Measurements from ENCODE around the gene MAP1LC3B.

Gene MAP1LC3B

DNA sequence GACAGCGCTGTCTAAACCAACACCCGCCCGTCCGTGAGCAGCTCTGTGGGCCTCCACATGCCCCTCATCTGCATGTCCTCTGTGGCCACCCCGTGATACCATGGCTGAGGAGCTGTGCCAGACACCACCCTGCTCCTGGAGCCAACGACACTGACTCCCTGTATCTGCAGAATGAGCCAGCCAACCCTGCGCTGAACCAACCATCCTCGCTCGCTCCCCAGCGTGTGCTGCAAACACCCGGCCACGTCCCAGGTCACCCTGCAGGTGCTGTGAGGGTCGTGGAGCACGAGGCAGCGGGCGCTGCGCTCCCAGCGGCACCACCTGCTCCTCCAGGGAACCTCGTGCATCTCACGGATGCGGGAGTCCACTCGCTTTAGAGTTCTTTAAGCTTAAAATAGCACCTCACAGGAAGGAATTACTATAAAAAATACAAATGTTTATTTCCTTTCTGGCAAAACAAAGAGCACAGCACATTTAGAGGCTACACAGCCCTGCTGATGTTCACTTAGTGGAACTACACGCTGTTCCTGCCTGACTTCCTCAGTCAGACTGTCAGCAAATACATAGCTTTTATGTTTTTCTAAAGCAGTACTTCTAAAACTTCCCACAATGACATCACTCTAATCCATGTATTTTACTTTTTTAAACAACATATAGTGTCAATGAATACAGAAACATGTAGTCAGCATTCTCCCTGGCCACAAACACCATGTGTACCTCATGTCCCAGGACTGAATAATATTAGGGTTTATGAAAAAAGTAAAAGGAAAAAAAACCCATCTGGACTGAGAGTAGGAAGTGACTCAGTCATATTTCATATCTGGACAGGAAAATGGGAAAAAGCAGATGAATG lies 43.5 kb downstream of the MAP1LC3B start:
- DNase-seq, result no peak

DNA sequence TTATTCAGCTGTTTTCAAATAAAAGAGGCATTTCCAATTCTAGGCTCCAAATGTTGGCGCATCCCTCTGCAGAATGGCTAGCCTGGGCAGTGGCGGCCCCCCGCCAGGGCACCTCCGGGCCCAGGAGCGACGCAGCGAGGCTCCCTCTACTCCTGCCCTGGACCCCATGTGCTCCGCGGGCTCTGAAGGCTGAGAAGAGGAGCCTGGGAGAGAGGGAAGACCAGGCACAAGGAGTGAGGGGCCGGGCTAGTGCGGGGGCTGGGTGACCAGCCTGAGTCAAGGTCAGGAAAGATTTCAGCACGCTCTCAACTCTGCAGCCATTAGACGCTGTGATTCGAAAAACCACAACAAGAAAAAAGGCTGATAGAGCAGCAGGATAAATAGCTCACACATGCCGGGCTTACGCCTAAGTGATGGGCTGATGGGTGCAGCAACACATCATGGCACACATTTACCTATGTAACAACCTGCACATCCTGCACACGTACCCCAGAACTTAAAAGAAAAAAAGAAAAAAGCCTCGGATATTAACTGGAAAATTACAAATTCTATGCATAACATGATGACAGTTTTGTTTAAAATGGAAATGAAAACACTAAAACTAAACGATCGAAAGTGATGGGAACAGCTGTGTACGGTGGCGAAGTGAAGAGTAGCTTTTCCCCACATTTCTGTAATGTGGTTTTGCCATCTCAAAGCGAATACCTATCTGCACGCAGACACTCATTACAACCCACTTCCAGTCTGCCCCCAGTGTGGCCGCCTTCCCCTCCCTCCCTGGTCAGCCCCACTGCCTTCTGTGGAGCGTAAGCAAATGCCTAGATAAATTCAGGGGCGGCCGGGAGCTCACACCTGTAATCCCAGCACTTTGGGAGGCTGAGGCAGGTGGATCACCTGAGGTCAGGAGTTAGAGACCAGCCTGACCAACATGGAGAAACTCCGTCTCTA lies 44.4 kb downstream of the MAP1LC3B start:
- peak; percentile 65 for DNase-seq

DNA sequence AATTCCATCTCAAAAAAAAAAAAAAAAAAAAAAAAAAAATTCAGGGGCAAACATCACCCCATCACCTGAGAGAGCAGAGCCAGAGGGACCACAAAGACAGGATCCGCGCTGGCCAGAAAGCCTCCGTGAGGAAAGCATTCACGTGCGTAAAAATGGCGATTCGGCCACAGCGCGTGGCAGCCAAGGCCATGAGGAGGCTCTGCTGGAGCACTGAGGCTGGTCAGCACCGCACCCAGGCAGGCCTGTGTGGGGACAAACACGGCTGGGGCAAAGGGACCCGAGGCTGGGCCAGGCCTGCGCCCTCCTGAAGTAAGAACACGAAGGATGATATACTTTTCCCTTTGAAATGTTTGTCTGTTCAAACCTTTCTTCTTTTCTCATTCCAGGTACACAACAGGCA lies 45.2 kb downstream of the MAP1LC3B start:
- DNase-seq, result no peak

DNA sequence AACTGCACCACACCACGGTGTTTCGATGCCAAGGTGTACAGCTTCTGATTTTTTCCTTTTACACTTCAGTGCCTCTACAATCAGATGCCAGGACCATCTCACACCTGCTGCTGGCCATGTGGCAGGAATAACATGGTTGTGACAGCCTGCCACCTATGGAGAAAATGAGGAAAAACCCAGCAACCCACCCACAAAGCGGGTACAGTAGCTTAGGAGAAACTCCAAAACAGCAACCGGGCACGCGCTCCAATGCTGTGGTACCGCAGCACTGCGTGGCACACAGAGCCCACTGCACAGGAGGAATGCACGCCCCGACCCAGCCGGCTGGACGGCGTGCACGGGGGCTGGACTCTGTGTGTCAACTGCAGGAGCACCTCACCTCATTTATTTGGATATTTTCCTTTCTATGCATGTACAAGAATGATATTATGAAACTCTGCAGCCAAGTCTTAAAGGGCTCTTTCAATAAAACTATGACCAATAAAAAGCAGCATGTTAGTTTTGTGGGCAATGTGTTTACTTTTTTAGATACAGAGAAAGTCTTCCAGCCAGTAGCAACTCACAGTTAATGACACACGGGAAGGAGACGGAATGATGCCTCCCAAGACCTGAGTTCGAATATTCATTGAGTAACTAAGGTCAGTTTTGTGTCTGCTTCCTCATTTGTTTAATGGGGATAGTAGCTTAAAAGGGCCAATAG lies 45.9 kb downstream of the MAP1LC3B start:
- DNase-seq, result no peak

DNA sequence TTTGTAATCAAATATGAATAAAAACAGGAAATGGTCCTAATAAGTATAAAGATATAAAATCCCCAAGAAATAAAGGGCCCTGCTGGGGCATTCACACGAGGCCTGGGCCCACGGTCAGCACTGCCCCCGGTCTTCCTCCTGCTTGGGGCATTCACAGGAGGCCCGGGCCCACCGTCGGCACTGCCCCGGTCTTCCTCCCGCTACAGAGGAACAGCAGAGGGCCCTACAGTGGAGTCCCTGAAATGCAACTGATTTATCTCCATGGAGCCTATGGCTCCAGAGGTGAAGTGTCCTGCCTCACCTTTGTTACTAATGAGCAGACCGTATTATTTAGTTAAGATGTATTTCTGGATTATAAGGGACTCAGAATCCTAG lies 46.5 kb downstream of the MAP1LC3B start:
- no peak for DNase-seq

DNA sequence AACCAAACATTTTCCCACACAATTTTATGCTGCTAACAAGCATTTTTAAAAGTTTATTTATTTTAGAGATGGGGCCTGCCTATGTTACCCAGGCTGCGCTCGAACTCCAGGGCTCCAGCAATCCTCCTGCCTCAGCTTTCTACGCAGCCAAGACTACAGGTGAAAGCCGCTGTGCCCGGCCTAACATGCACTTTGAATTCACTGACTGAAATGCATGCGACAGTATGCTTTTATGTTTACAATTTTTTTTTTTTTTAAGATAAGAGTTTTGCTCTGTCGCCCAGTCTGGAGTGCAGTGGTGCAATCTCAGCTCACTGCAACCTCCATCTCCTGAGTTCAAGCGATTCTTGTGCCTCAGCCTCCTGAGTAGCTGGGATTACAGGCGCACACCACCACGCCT lies 47.8 kb downstream of the MAP1LC3B start:
- no peak for DNase-seq

DNA sequence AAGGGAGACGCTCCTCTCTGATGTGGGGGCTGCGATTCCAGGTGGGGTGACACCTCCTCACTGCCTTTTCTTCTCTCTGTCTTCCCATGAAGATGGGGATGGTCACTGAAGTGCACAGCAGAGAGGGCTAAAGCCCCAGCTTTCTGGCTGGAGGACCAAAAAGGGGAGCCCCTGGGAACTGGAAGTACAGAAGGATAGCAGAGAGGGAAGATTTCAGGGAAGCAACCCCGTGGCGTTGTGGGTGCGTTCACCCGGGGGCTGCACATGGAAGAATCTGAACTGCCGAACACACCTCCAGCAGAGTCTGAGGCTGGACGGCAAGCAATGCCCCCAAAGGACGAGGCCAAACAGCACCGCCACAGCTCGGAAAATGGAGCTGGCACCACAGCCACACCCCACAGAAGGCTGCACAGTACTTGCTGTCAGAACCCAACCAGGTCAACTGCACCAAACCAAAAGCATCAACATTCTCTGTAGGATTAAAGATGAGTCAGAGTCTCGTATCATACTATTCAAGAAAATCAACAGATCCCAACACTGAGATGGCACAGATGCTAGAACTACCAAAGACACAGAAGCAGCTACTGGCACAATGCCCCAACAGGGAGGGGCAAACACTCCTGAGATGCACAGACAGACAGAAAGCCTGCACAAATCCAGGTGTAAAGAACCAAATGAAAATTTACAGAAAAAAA lies 49.9 kb downstream of the MAP1LC3B start:
- no peak for DNase-seq

DNA sequence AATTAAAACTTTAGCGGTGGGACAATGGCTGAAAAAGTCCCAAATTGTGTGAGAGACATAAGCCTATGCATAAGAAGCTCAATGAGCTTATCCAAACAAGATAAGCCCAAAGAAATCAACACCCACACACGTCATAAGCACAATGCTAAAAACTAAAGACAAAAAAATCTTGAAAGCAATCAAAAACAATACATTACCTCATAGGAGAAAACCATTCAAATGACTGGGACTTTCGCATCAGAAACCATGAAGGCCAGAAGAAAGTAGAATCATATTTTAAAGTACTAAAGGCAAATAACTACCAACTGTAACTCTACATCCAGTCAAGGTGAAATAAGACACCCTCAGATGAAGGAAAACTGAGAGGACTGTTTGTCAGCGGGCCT lies 50.4 kb downstream of the MAP1LC3B start:
- DNase-seq, result no peak

DNA sequence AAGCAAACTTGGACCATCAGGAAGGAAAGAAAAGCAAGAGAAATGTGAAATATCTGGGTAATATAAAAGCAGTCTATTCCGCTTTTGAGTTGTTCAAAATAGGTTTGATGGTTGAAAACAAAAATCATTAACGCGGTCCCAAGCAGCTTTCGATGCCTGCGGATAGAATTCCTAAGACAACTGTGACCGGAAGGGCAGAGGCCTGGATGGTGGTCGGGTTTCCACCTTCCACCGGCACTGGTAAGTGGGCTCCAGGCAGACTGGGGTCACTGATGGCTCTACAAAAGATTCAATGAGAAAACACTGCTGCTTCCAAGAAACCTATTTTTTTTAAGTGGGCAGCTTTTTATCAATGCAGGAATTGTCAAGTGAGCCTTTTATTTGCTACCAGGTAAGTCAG lies 50.9 kb downstream of the MAP1LC3B start:
- DNase-seq, result no peak

DNA sequence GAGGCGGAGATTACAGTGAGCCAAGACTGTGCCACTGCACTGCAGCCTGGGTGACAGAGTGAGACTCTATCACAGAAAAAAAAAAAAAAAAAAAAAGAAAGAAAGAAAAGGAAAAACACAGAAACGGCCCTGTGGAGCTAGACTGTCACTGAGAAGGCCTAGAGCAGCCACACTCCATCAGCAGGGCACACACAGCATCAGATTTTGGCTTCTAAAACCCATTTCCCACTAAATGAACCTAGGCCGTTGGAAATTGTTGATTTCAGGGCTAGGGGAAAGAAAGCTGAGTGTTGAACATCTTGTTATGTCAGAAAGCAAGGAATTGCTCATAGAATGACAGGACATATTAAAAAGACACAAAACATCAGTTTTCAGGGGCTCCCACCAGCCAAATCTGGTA lies 51.8 kb downstream of the MAP1LC3B start:
- DNase-seq, result no peak

DNA sequence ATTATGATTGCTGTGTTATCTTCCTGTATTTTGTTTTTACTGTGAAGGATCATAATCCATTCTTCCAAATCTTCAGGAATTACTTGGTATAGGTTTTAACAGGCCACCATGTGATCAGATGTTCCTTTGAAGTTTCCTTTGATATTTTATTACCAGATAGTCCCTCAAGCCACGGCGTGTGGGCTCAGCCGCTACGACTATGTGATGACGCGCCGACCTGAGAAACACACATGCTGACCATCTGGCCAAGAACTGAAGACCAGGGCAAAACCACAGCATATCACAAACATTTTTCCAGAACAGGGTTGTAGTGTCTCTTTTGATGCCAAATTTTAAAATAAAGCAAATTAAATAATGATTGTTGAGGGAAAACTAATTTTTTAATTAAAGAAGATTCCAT lies 53.4 kb downstream of the MAP1LC3B start:
- no peak for DNase-seq

DNA sequence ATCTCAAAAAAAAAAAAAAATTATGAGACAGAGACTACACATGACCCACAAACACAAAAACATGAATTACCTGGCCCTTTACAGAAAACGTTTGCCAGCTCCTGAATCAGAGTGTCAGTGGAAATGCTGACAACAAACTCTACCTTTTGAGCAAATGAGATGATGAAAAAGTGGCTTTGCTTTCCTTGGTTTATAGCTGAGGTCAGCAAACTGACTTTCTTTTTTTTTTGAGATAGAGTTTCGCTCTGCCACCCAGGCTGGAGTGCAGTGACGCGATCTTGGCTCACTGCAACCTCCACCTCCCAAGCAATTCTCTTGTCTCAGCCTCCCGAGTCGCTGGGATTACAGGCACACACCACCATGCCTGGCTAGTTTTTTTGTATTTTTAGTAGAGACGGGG lies 54.3 kb downstream of the MAP1LC3B start:
- no peak for DNase-seq

DNA sequence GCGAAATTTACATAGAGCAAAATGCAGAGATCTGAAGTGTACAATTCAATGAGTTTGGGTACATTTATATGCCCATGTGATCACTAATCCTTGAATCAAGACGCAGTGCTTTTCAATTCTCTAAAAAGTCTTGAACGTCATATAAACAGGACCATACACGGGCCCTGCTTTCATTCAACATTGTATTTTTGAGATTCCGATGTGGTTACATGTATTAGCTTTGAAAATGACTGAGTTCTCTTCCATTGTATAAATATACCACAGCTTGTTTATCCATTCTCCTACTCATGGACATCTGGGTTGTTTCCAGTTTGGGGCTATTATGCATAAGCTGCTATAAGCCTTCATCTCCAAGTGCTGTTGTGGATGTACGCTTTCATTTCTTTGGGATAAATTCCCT lies 55.2 kb downstream of the MAP1LC3B start:
- DNase-seq, result no peak

DNA sequence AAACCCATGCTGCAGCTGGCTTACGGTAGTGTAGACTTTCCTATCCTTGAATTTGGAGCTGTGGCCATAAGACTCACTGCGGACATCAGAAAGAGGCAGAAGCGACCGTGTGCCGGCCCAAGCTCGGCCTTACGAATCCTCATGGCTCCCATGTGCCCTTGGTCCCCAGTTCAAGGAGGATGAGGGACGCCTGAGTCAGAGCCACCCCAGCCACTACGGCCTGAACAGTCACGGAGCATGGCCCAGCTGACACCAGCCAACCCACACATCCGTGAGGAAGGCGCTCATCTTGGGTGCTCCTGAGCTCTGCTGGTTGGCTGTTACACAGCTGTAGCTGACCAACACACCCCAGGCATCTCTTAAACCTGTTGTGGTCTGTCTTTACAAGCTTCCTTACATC lies 56.7 kb downstream of the MAP1LC3B start:
- no peak for DNase-seq

DNA sequence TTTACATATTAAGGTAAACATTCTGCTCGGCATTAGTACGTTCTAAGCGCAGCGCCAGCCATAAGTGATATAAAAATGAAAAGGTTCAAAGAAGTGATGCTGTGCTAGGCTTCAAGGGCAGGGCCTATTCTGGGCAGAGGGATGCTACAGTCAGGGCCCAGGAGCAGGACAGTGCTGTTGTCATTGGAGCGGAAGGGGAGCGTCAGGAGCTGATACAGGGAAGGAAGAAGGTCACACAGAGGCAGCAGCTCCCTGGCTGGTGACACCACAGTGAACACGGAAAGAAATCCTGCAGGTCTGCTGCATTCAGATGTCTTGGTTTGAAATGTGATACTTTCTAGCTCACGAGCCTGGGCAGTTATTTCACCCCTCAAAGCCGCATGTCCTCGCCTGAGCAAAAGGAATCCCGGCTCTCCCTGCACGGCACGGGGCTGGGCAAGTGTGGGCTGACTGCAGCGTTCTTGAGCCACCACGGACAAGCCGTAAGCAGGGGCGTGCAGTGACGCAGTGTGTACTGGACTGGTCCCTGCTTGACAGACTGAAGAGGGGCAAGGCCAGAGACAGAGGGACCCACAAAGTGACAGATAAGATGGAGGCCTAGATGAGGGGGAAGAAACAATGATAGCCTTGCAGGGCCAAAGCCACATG lies 59.6 kb downstream of the MAP1LC3B start:
- no peak for DNase-seq

DNA sequence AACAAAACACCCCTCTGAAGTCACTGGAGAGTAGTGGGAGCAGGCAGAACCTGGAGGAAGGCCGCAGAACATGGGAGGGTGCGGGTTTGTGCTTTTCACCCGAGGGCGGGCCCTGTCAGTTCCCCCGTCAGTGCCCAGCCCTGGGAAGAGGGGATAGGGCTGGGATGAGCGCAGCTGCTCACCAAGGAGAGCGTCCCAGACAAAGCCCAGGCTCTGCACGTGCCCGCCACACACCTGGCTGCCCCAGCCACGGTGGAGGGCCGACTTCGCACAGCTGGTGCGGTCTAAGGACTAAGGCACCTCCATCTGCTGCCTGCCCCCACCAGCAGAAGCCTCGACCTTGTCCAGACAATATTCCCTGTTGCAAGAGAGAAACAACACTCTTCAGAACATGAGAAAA lies 61.2 kb downstream of the MAP1LC3B start:
- DNase-seq, result no peak
